GM21737 (cell line): ENCODE measurements around the gene HECTD3.
A peak's percentile ranks its signal among the peaks of the same experiment; 100 is the strongest.

Source experiments
- ATAC-seq: cut with Tn5 transposase; IDR thresholded peaks from one replicate; pipeline ENCODE4 v1.9.1; 2021; ENCODE audit warnings: mild to moderate bottlenecking, moderate library complexity; ENCODE audit not compliant: unreplicated experiment

HECTD3 gene

GRCh38 chr1:45010855-45011811 is at the start of gene HECTD3:
Gene HECTD3, minus strand, starts transcription at chr1:45011324. Its CDS starts 67 bp downstream, at chr1:45011257.
- ATAC-seq: peak; percentile 62

- no peak for ATAC-seq
Measured at GRCh38 chr1:45059829-45060228, 48.7 kb upstream of the HECTD3 start.

- no peak for ATAC-seq
Measured at GRCh38 chr1:45057542-45057941, 46.4 kb upstream of the HECTD3 start.

- ATAC-seq: no peak
Measured at GRCh38 chr1:45051005-45051772, 40.1 kb upstream of the HECTD3 start.

- no peak for ATAC-seq
Measured at GRCh38 chr1:45047032-45047431, 35.9 kb upstream of the HECTD3 start.

- ATAC-seq: no peak
Measured at GRCh38 chr1:45044916-45045315, 33.8 kb upstream of the HECTD3 start.

- no peak for ATAC-seq
Measured at GRCh38 chr1:45043094-45043493, 32.0 kb upstream of the HECTD3 start.

GRCh38 chr1:45040297-45040696 is 29.2 kb upstream of the HECTD3 start:
- no peak for ATAC-seq

- no peak for ATAC-seq
Measured at GRCh38 chr1:45038661-45039364, 27.7 kb upstream of the HECTD3 start.

- no peak for ATAC-seq
Measured at GRCh38 chr1:45038240-45038639, 27.1 kb upstream of the HECTD3 start.

GRCh38 chr1:45037456-45037855 is 26.3 kb upstream of the HECTD3 start:
- ATAC-seq: no peak

GRCh38 chr1:45035631-45036301 is 24.6 kb upstream of the HECTD3 start:
- ATAC-seq: no peak

GRCh38 chr1:45033356-45033755 is 22.2 kb upstream of the HECTD3 start:
- ATAC-seq: no peak

GRCh38 chr1:45032837-45033236 is 21.7 kb upstream of the HECTD3 start:
- ATAC-seq: no peak

- no peak for ATAC-seq
Measured at GRCh38 chr1:45026446-45026845, 15.3 kb upstream of the HECTD3 start.

- ATAC-seq: no peak
Measured at GRCh38 chr1:45023663-45024062, 12.5 kb upstream of the HECTD3 start.

GRCh38 chr1:45018599-45019230 is 7.6 kb upstream of the HECTD3 start:
- ATAC-seq: no peak

GRCh38 chr1:45016767-45017166 is 5.6 kb upstream of the HECTD3 start:
- ATAC-seq: no peak

GRCh38 chr1:45016090-45016697 is 5.1 kb upstream of the HECTD3 start:
- ATAC-seq: no peak

- no peak for ATAC-seq
Measured at GRCh38 chr1:45015683-45016082, 4.6 kb upstream of the HECTD3 start.
